Measurements from ENCODE around the gene ABHD8.

ABHD8 gene

GRCh38 chr19:17264641-17264979, 38.6 kb downstream of the ABHD8 start, which contains the start of gene USHBP1:
TSS of gene USHBP1 (minus strand) at chr19:17264745. CDS start at chr19:17264299, 446 bp downstream.
- Histone ChIP-seq H3F3A (ENCODE audit: low read depth) (no peaks in the 10 kb centered on the region), H2AFZ (ENCODE audit: low read length) (peak within 1 kb of the TSS; percentile 50), H3K9me2 (replicated peaks; ENCODE audit: low read depth, low read length) (no peaks in the 10 kb centered on the region), H3K9me3 (ENCODE audit: insufficient read depth, low read depth, low read length) (peaks cover under 1% of the 10 kb centered on the region; the same call in 1 of the 2 replicates), H3K4me1 (ENCODE audit: insufficient read depth, low read length, poor library complexity, severe bottlenecking) (peaks cover 8% of the 10 kb centered on the region), H3K4me2 (ENCODE audit: low read depth, low read length, poor library complexity, severe bottlenecking) (no peak within 1 kb of the TSS), H4K20me1 (ENCODE audit: insufficient read depth, low read length, poor library complexity, severe bottlenecking) (no peaks in the 10 kb centered on the region), H3K27me3 (ENCODE audit: insufficient read depth, low read length, poor library complexity, severe bottlenecking) (no peaks in the 10 kb centered on the region), H3K79me2 (ENCODE audit: insufficient read depth, low read length) (peaks cover 20% of the 10 kb centered on the region), H3K9ac (ENCODE audit: low read depth, low read length, poor library complexity, severe bottlenecking) (peak within 1 kb of the TSS; percentile 23), H3K4me3 (ENCODE audit: low read length, poor library complexity, severe bottlenecking) (no peak within 1 kb of the TSS), H3K36me3 (ENCODE audit: insufficient read depth, low read length) (no peaks in the 10 kb centered on the region)
- TF ChIP-seq CTCF (conservative IDR thresholded peaks at IDR 0.05; ENCODE audit: low read length) (no peak), EZH2phosphoT487 (IDR thresholded peaks at IDR 0.05; ENCODE audit: borderline replicate concordance) (no peak)

- no peaks in the 10 kb centered on the region for H3F3A ChIP-seq (ENCODE audit: low read depth)
- peak overlapping the region; percentile 23 for H3K9ac ChIP-seq (ENCODE audit: low read depth, low read length, poor library complexity, severe bottlenecking)
- H3K4me3 ChIP-seq (ENCODE audit: low read length, poor library complexity, severe bottlenecking) = no peak overlapping the region
- H3K27me3 ChIP-seq (ENCODE audit: insufficient read depth, low read length, poor library complexity, severe bottlenecking) = no peaks in the 10 kb centered on the region
- H3K36me3 ChIP-seq (ENCODE audit: insufficient read depth, low read length) = no peaks in the 10 kb centered on the region
- H3K4me2 ChIP-seq (ENCODE audit: low read depth, low read length, poor library complexity, severe bottlenecking) = no peak overlapping the region
- H3K79me2 ChIP-seq (ENCODE audit: insufficient read depth, low read length) = peaks cover 17% of the 10 kb centered on the region
- H3K9me3 ChIP-seq (ENCODE audit: insufficient read depth, low read depth, low read length) = peaks cover 4% of the 10 kb centered on the region; the same call in 1 of the 2 replicates
- H4K20me1 ChIP-seq (ENCODE audit: insufficient read depth, low read length, poor library complexity, severe bottlenecking) = no peaks in the 10 kb centered on the region
- peak overlapping the region; percentile 50; the same call in 1 of the 2 replicates for H2AFZ ChIP-seq (ENCODE audit: low read length)
- peaks cover 8% of the 10 kb centered on the region for H3K4me1 ChIP-seq (ENCODE audit: insufficient read depth, low read length, poor library complexity, severe bottlenecking)
- H3K9me2 ChIP-seq (replicated peaks; ENCODE audit: low read depth, low read length) = no peaks in the 10 kb centered on the region
- no peak for TF ChIP-seq CTCF (conservative IDR thresholded peaks at IDR 0.05; ENCODE audit: low read length)
Measured at GRCh38 chr19:17263712-17264640, 39.2 kb downstream of the ABHD8 start.

GRCh38 chr19:17262557-17262956, 40.7 kb downstream of the ABHD8 start:
- Histone ChIP-seq H3F3A (ENCODE audit: low read depth) (no peaks in the 10 kb centered on the region), H3K9me2 (replicated peaks; ENCODE audit: low read depth, low read length) (no peaks in the 10 kb centered on the region), H3K4me1 (ENCODE audit: insufficient read depth, low read length, poor library complexity, severe bottlenecking) (peaks cover 8% of the 10 kb centered on the region), H4K20me1 (ENCODE audit: insufficient read depth, low read length, poor library complexity, severe bottlenecking) (no peaks in the 10 kb centered on the region), H3K4me2 (ENCODE audit: low read depth, low read length, poor library complexity, severe bottlenecking) (no peak overlapping the region), H3K79me2 (ENCODE audit: insufficient read depth, low read length) (peaks cover 3% of the 10 kb centered on the region), H3K27me3 (ENCODE audit: insufficient read depth, low read length, poor library complexity, severe bottlenecking) (no peaks in the 10 kb centered on the region), H3K9ac (ENCODE audit: low read depth, low read length, poor library complexity, severe bottlenecking) (no peak overlapping the region), H3K36me3 (ENCODE audit: insufficient read depth, low read length) (no peaks in the 10 kb centered on the region), H3K4me3 (ENCODE audit: low read length, poor library complexity, severe bottlenecking) (no peak overlapping the region), H2AFZ (ENCODE audit: low read length) (no peak overlapping the region), H3K9me3 (ENCODE audit: insufficient read depth, low read depth, low read length) (peaks cover 4% of the 10 kb centered on the region; the same call in 1 of the 2 replicates)
- TF ChIP-seq EZH2phosphoT487 (IDR thresholded peaks at IDR 0.05; ENCODE audit: borderline replicate concordance) = no peak
- TF ChIP-seq CTCF (conservative IDR thresholded peaks at IDR 0.05; ENCODE audit: low read length) = no peak

Data from Loucy (cell line).